Suppressor macrophage treated with lipopolysaccharide for 4 hours (primary cell): ENCODE results near the gene POP5.
"Not testable (repeated sequence)": the region's sequence is repeated elsewhere in the genome, so short reads cannot be mapped to it uniquely, and the experiment has no call there.

Experiments used
- DNase-seq: peaks from one replicate; pipeline ENCODE4 v3.0.0-alpha.2; 2020

POP5 gene

DNA sequence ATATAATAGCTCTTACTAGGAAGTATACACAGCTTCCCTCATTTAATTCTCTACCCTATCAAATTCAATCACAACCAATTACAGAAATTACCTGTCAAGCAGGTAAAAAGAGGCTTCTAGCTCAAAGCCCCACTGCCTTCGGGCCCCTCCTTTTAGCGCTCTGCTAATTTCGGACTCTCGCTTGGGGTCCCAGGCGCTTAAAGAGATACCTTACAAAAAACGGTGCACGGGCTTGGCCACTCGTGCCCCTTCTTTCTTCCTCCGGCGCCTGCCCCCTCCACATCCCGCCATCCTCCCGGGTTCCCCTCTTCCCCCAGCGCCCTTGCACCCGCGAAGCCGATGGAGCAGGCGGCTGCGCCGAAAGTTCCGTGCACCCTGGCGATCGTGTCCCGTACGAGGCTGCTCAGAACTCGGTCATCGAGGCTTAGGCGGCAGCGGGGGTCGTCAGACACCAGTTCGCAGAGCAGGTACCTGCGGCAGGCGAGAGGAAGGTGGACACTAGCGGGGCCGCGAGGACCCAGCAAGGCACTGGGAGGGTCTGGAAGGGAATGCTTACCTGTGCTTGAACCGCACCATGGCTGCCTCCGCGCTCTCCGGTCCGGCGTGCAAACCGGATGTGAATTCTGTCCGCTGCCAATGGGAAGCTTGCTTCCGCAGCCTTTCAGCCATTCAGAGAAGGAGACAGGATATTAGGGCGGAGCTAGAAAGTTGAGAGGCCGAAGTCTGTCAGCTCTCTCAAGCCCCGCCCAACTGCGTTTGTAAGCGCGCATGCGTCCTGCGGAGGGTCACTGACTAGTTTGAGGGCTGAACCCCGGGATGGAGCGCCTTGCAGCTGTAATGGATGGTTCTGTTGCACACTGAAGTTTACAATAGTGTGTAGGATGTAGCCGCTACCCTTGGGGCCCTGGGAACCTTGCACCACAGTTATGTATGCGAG is at the start of gene POP5:
Gene POP5, minus strand, starts transcription at position 616 of the 937 bp plus-strand sequence. Its CDS starts 40 bp downstream, at position 576.
- DNase-seq, result peak; percentile 99

- DNase-seq, result no peak
Measured at GRCh38 chr12:120630104-120630892, 49.1 kb upstream of the POP5 start.

GRCh38 chr12:120628919-120629318 is 47.7 kb upstream of the POP5 start:
- DNase-seq, result no peak

DNA sequence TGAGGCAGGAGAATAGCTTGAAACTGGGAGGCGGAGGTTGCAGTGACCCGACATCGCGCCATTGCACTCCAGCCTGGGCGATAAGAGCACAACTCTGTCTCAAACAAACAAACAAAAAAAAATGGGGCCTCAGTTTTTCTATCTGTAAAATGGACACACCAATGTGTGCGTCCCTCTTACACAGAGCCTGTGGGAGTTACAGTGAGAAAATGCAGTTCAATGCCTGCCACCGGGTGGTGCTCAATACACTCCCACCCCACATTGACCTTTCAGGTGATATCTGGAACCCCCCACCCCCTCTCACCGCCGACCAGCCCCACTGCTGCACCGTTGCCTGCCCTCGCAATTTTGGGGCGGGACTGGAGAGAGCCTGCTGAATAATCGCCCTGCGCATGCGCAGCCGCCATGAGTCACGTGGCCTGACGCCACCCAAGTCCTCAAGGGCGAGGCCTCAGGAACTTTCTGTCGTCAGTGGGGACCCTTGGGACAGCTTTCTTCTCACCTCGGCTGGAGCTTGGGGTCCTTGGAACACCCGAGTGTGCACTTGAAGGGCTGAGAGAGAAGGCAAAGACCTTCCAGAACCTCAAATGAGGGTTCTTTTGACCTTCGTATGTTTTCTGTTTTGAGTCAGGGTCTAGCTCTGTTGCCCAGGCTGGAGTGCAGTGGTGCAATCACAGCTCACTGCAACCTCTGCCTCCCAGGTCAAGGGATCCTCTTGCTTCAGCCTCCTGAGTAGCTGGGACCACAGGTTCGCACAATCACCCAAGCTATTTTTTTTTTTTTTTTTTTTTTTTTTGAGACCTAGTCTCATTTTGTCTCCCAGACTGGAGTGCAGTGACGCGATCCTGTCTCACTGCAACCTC is 44.6 kb upstream of the POP5 start:
- no peak for DNase-seq

DNA sequence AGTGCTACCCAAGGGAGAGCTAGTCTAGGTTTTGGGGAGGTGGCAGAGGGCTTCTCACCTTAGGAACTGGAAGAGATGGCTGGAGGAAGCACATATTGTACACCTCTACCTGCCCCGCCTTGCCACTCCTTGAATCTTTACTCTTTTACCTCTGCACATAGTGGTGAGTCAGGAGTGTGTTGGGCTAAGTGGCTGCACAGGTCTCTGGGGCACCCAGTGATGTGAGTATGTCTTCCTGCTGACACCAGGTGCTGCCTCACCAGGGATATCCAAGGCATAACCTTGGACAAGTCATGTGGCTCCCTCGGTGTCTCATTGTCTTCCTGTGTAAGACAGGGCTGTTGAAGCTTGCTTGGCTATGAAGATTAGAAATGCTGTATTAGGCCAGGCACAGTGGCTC is 39.4 kb upstream of the POP5 start:
- no peak for DNase-seq

GRCh38 chr12:120618954-120619615 is 37.9 kb upstream of the POP5 start:
- no peak for DNase-seq

DNA sequence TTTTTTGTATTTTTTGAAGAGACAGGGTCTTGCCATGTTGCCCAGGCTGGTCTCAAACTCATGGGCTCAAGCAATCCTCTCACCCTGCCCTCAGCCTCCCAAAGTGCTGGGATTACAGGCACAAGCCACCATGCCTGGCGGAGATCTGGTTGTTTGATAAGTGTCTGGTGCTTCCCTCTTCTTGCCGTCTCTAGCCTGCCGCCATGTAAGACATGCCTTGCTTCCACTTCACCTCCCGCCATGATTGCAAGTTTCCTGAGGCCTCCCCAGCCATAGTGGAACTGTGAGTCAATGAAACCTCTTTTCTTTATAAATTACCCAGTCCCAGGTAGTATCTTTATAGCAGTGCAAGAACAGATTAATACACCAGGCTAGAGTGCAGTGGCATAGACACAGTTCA is 36.6 kb upstream of the POP5 start:
- DNase-seq, result not testable (repeated sequence)

DNA sequence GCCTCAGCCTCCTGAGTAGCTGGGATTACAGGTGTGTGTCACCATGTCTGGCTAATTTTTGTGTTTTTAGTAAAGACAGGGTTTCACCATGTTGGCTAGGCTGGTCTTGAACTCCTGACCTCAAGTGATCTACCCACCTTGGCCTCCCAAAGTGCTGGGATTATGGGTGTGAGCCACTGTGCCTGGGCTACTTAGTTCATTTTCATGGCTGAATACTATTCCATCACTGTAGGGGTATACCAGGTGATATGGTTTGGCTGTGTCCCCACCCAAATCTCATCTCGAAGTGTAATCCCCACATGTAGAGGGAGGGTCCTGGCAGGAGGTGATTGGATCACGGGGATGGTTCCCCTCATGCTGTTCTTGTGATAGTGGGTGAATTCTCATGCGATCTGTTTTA is 36.0 kb upstream of the POP5 start:
- DNase-seq, result not testable (repeated sequence)

GRCh38 chr12:120614848-120615247 is 33.6 kb upstream of the POP5 start:
- no peak for DNase-seq

- peak; percentile 11 for DNase-seq
Measured at GRCh38 chr12:120611534-120611933, 30.3 kb upstream of the POP5 start.

- no peak for DNase-seq
Measured at GRCh38 chr12:120610560-120610959, 29.4 kb upstream of the POP5 start.

GRCh38 chr12:120602416-120602815 is 21.2 kb upstream of the POP5 start:
- DNase-seq, result peak; percentile 63

GRCh38 chr12:120599672-120600552 is 18.7 kb upstream of the POP5 start:
- DNase-seq, result no peak

DNA sequence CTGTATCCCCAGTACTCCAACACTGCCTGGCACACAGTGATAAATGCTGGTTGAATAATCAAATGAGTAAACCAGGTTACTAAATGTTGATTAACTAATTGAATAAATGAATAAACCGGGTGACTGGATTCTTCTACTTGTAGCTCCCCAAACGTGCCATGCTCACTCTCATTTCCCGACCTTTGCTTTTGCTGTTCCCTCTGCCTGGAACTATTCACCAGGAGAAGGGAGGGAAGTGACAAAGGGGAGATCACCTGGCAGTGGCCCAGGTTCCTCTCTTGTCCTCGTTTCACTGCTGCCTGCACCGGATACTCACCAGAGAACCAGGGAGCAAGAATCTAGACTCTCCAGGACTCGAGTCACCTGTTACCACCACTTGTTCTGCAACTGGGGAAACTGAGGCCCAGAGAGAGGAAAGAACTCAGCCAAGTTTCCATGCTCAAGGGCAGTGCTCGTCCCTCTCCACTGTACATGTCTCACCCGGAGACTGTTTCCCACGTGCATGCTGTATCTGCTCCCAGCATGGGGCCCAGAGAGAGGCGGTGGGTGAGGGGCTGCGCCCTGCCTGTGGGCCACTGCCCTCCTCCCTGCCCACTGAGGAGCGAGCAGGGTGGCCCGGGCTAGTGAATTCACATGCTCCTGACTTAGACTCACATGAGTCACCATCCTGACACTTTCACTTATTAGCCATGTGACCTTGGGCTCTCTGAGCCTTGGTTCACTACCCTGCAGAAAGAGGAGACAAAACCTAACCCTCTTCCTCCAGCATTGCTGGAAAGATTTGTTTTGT is 17.7 kb upstream of the POP5 start:
- DNase-seq, result peak; percentile 83

GRCh38 chr12:120597861-120598260 is 16.7 kb upstream of the POP5 start:
- DNase-seq, result no peak

- DNase-seq, result no peak
Measured at GRCh38 chr12:120596901-120597300, 15.7 kb upstream of the POP5 start.

DNA sequence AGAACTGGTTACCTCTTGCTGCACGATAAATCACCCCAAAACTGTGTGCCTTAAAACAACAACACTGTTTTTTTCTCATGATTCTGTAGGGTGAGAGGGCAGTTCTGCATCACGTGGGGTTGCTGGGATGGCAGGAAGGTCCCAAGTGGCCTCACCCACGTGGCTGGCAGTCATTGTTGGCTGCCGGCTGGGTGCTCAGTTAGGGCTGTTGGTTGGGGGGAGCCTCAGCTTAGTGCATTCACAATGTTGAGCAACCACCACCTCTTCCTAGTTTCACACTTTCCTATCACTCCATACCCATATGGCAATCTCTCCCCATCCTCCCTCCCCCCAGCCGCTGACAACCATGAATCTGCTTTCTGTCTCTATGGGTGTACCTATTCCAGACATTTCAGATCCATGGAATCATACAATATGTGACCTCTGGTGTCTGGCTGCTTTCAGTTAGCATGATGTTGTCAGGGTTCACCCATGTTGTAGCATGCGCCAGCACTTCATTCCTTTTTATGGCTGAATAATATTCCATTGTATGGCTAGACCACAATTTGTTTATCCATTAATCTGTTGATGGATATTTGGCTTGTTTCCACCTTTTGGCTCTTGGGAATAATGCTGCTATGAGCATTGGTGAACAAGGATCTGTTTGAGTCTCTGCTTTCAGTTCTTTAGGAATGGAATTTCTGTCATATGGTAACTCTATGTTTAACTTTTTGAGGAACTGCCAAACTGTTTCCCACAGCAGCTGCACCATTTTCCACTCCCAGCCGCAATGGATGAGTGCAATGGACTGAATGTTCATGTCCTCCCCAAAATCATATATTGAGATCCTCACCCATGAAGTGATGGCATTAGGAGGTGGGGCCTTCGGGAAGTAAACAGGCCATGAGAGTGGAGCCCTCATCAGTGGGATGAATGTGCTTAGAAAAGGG is 11.2 kb upstream of the POP5 start:
- DNase-seq, result no peak

DNA sequence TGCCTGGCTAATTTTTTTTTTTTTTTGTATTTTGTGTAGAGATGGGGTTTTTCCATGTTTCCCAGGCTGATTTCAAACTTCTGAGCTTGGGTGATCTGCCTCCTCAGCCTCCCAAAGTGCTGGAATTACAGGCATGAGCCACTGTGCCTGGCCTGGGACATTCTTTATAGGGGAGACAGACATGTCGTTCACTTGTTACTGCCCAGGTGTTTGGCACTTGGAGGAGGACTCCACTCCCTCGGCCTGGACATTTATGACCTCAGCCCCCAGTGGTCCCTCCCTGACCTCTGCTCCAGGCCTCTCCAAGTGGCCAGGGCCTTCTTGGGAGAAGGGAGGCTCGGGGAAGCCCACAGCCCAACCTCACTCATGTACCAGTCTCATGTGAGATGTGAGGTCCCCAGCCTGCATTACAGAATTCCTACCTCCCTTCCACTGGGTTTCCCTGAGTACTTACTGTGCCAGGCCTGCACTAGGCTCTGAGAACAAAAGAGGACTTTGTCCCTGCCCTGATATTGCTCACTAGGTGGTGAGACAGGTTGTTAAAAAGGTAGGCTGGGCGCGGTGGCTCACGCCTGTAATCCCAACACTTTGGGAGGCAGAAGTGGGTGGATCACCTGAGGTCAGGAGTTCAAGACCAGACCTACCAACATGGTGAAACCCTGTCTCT is 9.7 kb upstream of the POP5 start:
- no peak for DNase-seq
